HL-60 (cell line): ENCODE results near the gene THSD8.

ENCODE experiments used
- GABPA ChIP-seq: IDR thresholded peaks from 2 replicates; pipeline ENCODE4 v1.6.1; 2012; ENCODE audit warnings: low read depth
- POLR2AphosphoS5 ChIP-seq: IDR thresholded peaks from 2 replicates; pipeline ENCODE4 v1.6.1; 2012; ENCODE audit warnings: low read depth
- SPI1 ChIP-seq: IDR thresholded peaks from 2 replicates; pipeline ENCODE4 v1.6.1; 2012; ENCODE audit warnings: low read depth, mild to moderate bottlenecking, borderline replicate concordance
- TF ChIP-seq, protein P1 (sequence below): IDR thresholded peaks from one replicate; pipeline ENCODE4 v1.5.1; 2011; ENCODE audit warnings: low read length, control low read depth, inconsistent platforms; ENCODE audit not compliant: insufficient read depth
- TF ChIP-seq, protein P2 (sequence below): IDR thresholded peaks from 2 replicates; pipeline ENCODE4 v1.6.1; 2012; ENCODE audit warnings: low read depth; ENCODE audit not compliant: insufficient replicate concordance

DNA sequence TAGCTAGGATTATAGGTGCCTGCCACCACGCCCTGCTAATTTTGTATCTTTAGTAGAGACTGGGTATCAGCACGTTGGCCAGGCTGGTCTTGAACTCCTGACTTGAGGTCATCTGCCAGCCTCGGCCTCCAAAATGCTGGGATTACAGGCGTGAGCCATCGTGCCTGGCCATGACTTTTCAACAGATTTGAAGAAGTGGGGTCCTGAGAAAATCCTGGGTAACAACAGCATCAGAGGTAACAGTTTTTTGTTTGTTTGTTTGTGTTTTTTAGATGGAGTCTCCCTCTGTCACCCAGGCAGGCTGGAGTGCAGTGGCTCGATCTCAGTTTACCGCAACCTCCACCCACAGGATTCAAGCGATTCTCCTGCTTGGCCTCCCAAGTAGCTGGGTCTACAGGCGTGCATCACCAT, 6.9 kb upstream of the THSD8 start:
- TF ChIP-seq, protein P1, sequence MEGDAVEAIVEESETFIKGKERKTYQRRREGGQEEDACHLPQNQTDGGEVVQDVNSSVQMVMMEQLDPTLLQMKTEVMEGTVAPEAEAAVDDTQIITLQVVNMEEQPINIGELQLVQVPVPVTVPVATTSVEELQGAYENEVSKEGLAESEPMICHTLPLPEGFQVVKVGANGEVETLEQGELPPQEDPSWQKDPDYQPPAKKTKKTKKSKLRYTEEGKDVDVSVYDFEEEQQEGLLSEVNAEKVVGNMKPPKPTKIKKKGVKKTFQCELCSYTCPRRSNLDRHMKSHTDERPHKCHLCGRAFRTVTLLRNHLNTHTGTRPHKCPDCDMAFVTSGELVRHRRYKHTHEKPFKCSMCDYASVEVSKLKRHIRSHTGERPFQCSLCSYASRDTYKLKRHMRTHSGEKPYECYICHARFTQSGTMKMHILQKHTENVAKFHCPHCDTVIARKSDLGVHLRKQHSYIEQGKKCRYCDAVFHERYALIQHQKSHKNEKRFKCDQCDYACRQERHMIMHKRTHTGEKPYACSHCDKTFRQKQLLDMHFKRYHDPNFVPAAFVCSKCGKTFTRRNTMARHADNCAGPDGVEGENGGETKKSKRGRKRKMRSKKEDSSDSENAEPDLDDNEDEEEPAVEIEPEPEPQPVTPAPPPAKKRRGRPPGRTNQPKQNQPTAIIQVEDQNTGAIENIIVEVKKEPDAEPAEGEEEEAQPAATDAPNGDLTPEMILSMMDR: no peak
- TF ChIP-seq POLR2AphosphoS5: no peak
- no peak for TF ChIP-seq GABPA
- TF ChIP-seq, protein P2, sequence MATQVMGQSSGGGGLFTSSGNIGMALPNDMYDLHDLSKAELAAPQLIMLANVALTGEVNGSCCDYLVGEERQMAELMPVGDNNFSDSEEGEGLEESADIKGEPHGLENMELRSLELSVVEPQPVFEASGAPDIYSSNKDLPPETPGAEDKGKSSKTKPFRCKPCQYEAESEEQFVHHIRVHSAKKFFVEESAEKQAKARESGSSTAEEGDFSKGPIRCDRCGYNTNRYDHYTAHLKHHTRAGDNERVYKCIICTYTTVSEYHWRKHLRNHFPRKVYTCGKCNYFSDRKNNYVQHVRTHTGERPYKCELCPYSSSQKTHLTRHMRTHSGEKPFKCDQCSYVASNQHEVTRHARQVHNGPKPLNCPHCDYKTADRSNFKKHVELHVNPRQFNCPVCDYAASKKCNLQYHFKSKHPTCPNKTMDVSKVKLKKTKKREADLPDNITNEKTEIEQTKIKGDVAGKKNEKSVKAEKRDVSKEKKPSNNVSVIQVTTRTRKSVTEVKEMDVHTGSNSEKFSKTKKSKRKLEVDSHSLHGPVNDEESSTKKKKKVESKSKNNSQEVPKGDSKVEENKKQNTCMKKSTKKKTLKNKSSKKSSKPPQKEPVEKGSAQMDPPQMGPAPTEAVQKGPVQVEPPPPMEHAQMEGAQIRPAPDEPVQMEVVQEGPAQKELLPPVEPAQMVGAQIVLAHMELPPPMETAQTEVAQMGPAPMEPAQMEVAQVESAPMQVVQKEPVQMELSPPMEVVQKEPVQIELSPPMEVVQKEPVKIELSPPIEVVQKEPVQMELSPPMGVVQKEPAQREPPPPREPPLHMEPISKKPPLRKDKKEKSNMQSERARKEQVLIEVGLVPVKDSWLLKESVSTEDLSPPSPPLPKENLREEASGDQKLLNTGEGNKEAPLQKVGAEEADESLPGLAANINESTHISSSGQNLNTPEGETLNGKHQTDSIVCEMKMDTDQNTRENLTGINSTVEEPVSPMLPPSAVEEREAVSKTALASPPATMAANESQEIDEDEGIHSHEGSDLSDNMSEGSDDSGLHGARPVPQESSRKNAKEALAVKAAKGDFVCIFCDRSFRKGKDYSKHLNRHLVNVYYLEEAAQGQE: no peak
- TF ChIP-seq SPI1: no peak
